Lower leg skin (tissue), 3 donors: ENCODE data around the gene HBE1.

Experiments used
- CTCF ChIP-seq, 3 donors: fragments of 450-650 bp; IDR thresholded peaks; one replicate each; pipeline ENCODE4 v1.5.1; 2016; ENCODE audit warnings: antibody characterized with exemption in 3 of 3, mild to moderate bottlenecking in 3 of 3, moderate library complexity in 2 of 3
- POLR2A ChIP-seq, 2 donors: fragments of 450-650 bp; IDR thresholded peaks; one replicate each; pipeline ENCODE4 v1.6.1; 2016 to 2017; ENCODE audit warnings: antibody characterized with exemption in 2 of 2, mild to moderate bottlenecking in 1 of 2, moderate library complexity in 1 of 2

- TF ChIP-seq CTCF (IDR thresholded peaks at IDR 0.05) (no peak), POLR2A (IDR thresholded peaks at IDR 0.05) (no peak)
These were observed 29.3 kb downstream of the HBE1 start for GRCh38 chr11:5240458-5240857.
